Hepatic stellate cell (primary cell): ENCODE results near the gene TRAF3.

Source experiments
- DNase-seq: peaks from one replicate; pipeline ENCODE4 v3.0.0; 2011; ENCODE audit warnings: low spot score

TRAF3 gene

DNA sequence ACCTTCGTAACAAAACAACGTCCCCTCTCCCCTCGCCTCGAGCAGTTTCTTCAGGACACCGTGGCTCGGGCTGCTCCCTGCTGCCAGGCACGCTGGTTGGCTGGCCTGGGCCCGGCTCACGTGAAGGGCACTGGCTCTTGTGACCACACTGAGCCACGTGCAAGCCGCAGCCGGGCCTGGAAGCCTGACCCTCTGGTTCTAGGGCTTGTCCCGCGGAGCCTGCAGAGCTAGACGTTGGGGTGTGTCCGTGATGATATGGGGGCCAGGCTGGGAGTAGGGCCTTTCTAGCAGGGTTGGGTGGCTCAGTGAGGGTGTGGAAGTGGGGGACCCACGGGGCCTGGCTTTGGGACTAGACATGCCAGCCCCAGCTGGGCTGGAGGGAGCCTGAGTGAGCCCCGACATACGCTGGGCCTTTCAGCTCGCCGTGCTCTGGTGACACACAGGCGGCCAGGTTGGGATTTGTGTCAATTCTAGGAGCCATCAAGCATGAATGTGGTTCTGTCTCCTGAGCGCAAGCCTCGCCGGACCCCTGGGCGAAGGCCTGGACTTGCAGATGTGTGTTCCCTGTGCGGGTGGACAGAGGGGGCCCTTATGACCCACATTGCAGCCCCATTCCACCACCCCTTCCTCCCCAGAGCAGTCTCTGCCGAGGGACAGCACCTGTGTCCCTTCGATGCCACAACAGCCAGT, 131.7 kb downstream of the TRAF3 start:
- DNase-seq: no peak

DNA sequence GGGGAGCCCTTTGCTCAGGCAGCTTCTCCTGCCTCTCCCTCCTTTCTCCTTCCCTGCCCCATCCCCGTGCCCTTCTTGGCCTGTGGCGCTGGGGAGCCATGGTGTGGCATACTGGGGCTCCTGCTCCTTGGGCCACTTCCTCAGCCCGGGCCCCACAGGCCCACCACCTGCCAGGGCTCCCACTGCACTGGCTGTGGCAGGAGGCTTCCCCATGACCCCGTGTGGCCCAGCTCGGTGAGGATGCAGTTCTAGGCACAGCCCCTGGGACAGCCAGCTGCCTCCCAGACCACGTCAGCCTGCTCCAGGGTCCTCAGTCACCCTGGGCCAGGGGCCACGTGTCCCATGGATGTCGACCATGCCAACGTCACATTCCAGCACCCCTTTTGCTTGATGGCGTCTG, 132.2 kb downstream of the TRAF3 start:
- no peak for DNase-seq

- no peak for DNase-seq
These were observed 132.7 kb downstream of the TRAF3 start for GRCh38 chr14:102909911-102910310.

- DNase-seq: no peak
These were observed 133.2 kb downstream of the TRAF3 start for GRCh38 chr14:102910442-102910841.

DNA sequence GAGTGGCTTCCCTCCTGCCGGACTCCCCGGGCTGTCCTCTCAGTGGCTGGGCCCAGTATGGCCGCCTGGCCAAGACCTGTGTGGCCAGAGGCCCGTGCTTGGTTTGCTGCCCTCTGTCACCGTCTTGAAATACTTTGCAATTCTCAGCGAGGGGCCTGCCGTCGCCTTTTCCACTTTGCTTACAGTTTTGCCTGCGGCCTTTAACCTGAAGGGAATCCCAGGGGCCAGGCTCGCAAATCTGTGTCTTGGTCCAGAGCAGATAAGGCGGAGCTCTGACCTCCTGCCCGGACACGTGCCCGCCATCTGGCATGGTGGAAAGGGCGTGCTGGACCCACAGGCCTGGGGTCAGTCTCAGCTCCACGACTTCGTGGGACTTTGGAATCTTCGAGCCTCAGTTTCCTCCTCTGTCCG, 134.3 kb downstream of the TRAF3 start:
- DNase-seq: no peak

DNA sequence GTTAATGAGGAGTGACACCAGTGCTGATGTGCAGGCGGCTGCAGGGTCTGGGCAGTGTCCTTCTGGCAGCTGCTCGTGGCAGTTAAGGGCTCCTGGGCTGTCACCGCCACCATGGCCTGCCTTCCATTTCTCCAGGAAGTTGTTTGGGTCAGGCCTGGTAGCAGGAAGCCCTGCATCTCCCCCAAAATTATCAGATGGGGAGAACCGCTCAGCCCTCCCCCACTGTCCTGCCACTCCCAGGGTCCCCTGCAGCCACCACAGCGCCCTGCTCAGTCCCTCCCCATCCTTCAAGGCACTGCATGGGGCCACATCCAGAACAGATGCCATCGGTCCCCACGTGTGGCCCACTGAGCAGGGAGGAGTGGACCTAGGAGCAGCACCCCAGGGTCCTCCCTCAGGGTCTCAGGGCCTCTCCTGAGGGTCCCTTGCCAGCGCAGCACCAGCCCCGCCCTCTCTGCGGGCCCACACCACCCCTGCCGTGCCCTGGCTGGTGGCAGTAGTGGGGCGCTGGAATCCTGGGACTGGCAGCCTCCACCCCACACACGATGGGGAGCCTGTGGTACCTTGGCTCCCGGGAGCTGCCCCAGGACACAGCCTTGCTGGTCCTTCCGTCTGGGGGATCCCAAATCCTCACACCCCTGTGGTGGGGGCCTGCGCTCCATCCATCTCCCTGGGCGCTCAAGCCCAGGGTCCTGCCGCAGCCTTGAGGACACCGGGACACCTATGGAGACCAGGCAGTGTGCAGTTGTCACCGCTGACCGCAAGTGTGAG, 134.9 kb downstream of the TRAF3 start:
- no peak for DNase-seq

GRCh38 chr14:102913341-102914211, 136.3 kb downstream of the TRAF3 start:
- no peak for DNase-seq

DNA sequence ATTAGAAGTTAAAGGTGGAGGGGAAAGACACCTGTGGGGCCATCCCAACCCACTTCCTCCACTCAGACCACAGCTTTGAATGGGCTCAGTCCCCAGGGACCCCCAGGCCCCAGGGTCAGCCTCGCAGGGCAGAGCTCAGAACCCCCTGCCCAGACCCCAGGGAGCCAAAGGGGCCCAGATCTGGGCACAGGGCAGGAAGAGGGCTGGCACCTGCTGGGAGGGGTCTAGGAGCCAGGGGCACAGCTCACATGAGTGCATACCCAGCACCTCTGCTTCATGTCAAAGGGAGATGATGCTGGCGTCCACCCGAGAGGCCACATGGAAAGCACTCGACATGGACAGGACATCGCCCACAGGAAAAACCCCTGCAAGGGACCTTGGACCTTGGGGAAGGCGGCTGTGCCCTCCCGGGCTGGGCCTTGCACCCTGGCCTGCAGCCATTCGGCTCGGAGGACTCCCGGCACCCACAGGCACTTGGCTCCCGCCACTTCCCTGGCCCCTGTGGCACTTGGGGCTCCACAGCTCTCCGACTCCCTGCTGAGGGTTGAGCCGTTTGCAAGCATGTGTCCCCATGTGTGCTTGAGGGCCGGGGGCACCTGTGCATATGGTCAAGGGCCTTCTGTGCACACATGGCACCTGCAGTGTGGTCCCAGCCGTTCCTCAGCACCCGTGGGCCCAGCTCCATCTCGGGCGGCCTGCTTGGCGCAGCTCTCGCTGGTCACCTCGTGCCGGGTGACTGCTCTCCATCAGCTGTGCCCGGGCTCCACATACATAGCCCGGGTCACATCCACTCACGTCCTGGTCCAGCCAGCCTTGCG, 137.4 kb downstream of the TRAF3 start:
- no peak for DNase-seq

DNA sequence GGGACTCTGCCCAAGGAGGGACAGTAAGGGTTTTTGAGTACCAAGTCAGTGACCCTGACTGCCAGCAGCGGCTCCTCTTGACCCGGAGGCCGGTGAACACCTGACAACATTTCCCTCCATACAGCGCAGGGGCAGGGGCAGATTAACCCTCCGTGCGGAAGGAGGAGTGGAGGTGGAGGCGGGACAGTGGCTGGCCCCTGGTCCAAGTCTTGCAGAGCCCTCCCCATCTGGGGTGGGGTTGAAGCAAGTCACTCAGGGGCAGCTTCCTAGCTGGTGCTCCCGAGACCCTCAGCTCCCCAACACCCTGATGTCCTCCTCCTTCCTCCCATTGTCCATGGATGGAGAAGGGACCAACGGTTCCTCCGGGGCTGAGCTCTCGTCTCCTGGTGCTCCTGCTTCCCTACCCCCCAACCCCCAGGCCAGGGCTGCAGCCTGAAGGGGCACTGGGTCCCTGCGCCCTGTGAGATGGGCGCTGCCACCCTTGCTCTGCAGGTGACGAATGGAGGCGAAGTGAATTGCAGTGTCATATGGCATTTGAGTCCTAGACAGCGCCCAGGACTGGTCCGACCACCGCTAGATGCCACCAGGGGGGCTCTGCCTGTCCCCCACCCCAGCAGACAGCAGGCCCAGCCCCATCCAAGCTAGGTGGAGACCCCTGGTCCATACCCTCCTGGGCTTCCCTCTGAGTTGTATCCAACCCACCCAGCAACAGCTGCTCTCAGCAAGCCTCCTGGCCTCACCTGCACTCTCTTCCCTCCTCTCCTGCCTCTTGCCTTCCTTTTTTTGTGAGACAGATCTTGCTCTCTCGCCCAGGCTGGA, 138.3 kb downstream of the TRAF3 start:
- no peak for DNase-seq

DNA sequence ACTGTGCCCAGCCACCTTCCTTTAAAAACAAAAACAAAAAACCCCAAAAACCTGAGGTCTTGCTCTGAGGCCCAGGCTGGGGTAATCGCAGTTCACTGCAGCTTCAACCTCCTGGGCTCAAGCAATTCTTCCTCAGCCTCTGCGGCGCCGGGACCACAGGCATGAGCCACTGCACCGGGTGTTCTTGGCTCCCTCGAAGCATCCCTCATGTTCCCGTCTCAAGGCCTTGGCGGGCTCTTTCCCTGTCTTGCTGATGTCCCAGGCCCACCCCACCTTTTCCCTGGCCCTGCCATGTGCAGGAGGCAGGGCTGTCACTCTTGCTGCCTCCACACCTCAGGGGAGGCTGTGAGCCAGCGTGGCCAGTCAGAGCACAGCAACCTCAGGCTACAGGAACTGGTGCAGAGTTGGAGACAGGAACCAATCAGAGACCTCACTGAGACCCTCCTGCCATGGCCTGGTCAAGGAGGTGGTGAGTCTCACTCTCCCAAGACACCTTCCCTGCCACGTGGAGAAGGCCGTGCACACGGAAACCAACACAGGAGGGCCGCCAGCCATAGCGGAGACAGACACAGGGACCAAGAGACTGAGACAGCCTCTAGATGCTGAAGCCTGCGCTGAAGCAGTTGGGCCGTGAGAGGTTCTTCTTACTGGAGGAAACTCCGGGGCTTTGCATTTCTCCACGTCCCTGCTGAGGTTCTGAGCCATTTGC, 139.3 kb downstream of the TRAF3 start:
- no peak for DNase-seq

DNA sequence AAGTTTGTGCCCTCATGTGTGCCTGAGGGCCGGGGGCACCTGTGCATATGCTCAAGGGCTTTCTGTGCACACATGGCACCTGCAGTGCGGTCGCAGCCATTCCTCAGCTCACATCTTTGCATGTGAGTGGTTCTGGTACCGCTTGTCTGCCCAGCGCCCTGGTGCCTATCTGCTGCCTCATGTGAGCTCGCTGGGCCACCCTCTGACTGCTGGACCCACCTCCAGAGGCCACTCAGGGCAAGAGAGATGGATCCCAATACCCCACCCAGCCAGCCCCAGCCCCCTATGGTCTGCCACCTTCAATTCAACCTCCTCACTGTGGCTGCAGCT, 139.8 kb downstream of the TRAF3 start:
- DNase-seq: no peak

DNA sequence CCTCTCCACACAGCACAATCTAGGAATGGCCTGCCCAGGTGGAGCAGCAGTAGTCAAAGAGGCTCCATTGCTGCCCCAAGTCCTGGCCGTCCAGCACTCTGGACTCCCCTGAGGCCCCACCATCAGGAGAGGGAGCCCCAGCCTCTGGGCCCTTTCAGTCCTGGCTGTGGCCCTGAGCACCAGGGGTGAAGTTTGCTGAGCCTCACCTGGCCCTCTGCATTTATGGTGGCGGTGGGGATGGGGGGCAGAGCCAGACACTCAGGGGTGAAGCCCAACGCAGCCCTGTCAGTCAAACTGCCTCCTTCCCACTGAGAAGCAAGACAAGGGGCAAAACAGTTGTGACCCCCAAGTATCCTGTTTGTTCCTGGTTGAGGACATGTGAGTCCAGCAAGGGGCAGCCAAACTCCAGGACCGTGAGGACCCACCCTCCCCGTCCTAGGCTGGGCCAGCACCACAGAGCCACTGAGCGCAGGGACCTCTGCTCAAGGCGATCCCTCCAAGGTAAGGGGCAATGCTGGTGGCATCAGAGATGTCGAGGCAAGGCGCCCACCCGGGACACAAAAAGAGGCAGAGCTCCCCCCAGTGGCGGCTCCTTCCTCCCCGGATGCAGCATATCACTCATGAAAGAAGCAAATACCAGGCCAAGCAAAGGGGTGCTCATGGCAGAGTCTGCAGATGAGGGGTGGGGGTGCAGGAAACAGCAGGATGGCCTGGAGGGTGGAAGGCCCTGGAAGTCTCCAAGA, 140.4 kb downstream of the TRAF3 start:
- peak; percentile 82 for DNase-seq

GRCh38 chr14:102918438-102918837, 141.2 kb downstream of the TRAF3 start:
- DNase-seq: no peak

DNA sequence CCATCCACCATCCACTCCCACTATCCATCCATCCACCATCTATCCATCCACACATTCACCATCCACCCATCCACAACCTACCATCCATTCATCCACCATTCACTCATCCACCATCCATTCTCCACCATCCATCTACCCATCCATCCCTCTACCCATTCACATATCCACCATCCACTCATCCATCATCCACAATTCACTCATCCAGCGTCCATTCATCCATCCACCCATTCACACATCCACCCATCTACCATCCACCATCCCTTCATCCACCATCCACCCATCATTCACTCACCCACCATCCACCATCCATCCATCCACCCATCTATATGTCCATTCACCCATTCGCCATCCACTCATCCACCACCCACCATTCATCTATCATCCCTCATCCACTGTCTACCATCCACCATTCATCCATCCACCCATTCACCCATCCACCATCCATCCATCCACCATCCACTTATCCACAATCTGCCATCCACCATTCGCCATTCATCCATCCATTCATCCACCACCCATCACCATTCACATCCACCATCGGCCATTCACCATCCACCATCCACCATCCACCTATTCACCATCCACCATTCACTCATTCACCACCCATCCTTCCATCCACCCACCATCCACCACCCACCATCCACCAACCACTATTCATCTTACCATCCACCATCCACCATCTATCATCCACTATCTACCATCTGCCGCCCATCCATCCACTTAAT, 143.2 kb downstream of the TRAF3 start:
- no peak for DNase-seq

- DNase-seq: no peak
These were observed 143.7 kb downstream of the TRAF3 start for GRCh38 chr14:102920998-102921304.

- no peak for DNase-seq
These were observed 145.4 kb downstream of the TRAF3 start, which contains the start of gene AMN for GRCh38 chr14:102922490-102923200. Gene AMN (plus strand): TSS chr14:102922663. CDS start chr14:102922689, 26 bp downstream.

DNA sequence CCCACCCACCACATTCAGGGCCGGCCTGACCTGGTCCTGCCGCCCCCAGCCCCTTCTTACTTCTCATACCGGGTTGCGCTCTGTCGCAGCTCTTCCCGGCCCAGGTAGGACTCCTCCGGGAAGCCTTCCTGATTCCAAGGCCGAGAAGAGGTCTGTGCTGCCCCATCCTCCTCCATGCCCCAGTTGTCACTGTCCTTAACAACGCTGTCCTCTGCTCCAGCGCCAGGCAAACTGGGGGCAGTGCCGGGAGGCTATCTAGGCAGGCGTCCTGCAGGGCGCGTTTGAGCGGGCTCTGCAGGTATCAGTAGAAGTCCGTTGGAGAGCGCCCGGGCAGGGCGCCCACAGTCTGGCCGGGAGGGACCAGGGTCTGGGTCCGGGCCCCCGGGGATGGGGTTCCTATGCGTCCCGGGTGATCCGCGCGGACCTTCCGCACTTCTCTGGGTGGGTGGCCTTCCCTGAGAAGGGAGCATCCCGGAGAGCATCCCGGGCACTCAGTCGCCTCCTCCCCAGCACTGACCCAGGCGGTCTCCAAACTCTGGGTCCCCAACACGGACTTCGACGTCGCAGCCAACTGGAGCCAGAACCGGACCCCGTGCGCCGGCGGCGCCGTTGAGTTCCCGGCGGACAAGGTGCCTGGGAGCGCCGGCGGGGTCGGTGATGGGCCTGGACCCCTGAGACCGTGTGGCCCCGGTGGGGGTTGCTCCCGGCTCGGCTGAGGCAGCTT, 146.1 kb downstream of the TRAF3 start:
- no peak for DNase-seq
